Measurements from ENCODE around the gene PIH1D1.
"Not testable (repeated sequence)": the region's sequence is repeated elsewhere in the genome, so short reads cannot be mapped to it uniquely, and the experiment has no call there.

PIH1D1 gene

GRCh38 chr19:49481020-49481683 lies 29.5 kb upstream of the PIH1D1 start:
- DNase-seq: no peak

- DNase-seq: no peak
These were observed 28.5 kb upstream of the PIH1D1 start for GRCh38 chr19:49479975-49480628.

- DNase-seq: peak in 16 of 56 donors; percentile 3 to 56 (median 19)
These were observed 24.6 kb upstream of the PIH1D1 start for GRCh38 chr19:49475995-49476880.

GRCh38 chr19:49475191-49475917 lies 23.7 kb upstream of the PIH1D1 start:
- no peak for DNase-seq

GRCh38 chr19:49474542-49474924 lies 22.9 kb upstream of the PIH1D1 start:
- DNase-seq: no peak

- peak in 46 of 56 donors; percentile 5 to 77 (median 34) for DNase-seq
These were observed 22.4 kb upstream of the PIH1D1 start, which contains the start of gene FLT3LG for GRCh38 chr19:49473868-49474541. Gene FLT3LG (plus strand): TSS chr19:49474215. CDS start chr19:49474640, 425 bp downstream.

- not testable (repeated sequence) for DNase-seq
These were observed 21.9 kb upstream of the PIH1D1 start for GRCh38 chr19:49473501-49473867.

GRCh38 chr19:49472936-49473335 lies 21.3 kb upstream of the PIH1D1 start:
- no peak for DNase-seq

GRCh38 chr19:49470615-49470978 lies 19.0 kb upstream of the PIH1D1 start:
- DNase-seq: no peak

GRCh38 chr19:49469828-49470614 lies 18.4 kb upstream of the PIH1D1 start:
- no peak for DNase-seq

GRCh38 chr19:49468746-49469447 lies 17.3 kb upstream of the PIH1D1 start:
- DNase-seq: peak in 1 of 56 donors; percentile 16

- DNase-seq: no peak
These were observed 16.6 kb upstream of the PIH1D1 start for GRCh38 chr19:49468199-49468598.

GRCh38 chr19:49465371-49465770 lies 13.8 kb upstream of the PIH1D1 start:
- DNase-seq: no peak

GRCh38 chr19:49463960-49464740 lies 12.5 kb upstream of the PIH1D1 start:
- DNase-seq: no peak

GRCh38 chr19:49462492-49462891 lies 10.9 kb upstream of the PIH1D1 start:
- no peak for DNase-seq

GRCh38 chr19:49461656-49462055 lies 10.0 kb upstream of the PIH1D1 start:
- DNase-seq: no peak

GRCh38 chr19:49461130-49461529 lies 9.5 kb upstream of the PIH1D1 start:
- not testable (repeated sequence) for DNase-seq

- DNase-seq: no peak
These were observed 7.8 kb upstream of the PIH1D1 start for GRCh38 chr19:49459388-49459787.

- DNase-seq: no peak
These were observed 6.9 kb upstream of the PIH1D1 start for GRCh38 chr19:49458567-49458903.

Measured in nucleus accumbens (tissue), 56 donors.